Adrenal gland (tissue), 5 donors: ENCODE measurements around the gene PI4KB.
A peak's percentile ranks its signal among the peaks of the same experiment; 100 is the strongest.

Experiments
- POLR2A ChIP-seq, 2 donors: fragments of 450-650 bp; IDR thresholded peaks; one replicate each; pipeline ENCODE4 v1.6.1; 2017; ENCODE audit warnings: antibody characterized with exemption in 2 of 2, mild to moderate bottlenecking in 2 of 2, moderate library complexity in 1 of 2
- TF ChIP-seq, protein P1 (sequence below), 6 experiments: fragments of 450-650 bp in 4 of 6; fragments of 200-600 bp in 2 of 6; sonication (generic) in 1 of 6; IDR thresholded peaks; 1 replicate in 5 of 6; 2 replicates in 1 of 6; pipeline versions ENCODE4 v1.5.1 to v1.8.0; 2016 to 2021; ENCODE audit warnings: antibody characterized with exemption in 6 of 6, mild to moderate bottlenecking in 2 of 6, moderate library complexity in 1 of 6
- donor health status: DM: no; HTN: no; CAD: no.

- TF ChIP-seq, protein P1, sequence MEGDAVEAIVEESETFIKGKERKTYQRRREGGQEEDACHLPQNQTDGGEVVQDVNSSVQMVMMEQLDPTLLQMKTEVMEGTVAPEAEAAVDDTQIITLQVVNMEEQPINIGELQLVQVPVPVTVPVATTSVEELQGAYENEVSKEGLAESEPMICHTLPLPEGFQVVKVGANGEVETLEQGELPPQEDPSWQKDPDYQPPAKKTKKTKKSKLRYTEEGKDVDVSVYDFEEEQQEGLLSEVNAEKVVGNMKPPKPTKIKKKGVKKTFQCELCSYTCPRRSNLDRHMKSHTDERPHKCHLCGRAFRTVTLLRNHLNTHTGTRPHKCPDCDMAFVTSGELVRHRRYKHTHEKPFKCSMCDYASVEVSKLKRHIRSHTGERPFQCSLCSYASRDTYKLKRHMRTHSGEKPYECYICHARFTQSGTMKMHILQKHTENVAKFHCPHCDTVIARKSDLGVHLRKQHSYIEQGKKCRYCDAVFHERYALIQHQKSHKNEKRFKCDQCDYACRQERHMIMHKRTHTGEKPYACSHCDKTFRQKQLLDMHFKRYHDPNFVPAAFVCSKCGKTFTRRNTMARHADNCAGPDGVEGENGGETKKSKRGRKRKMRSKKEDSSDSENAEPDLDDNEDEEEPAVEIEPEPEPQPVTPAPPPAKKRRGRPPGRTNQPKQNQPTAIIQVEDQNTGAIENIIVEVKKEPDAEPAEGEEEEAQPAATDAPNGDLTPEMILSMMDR (IDR thresholded peaks at IDR 0.05) = peak; percentile 73 to 85 (median 81)
- no peak for TF ChIP-seq POLR2A (IDR thresholded peaks at IDR 0.05)
These were observed 75.4 kb downstream of the PI4KB start for GRCh38 chr1:151251656-151252470.
